Upper lobe of right lung (tissue), 1 donor: ENCODE data around the gene KIF6. TPM values are rescaled to one million over a fixed set of nuclear protein-coding genes. Genes with fewer than 3 reads are reported as not detected.
"Not testable (repeated sequence)": the region's sequence is repeated elsewhere in the genome, so short reads cannot be mapped to it uniquely, and the experiment has no call there.

Experiments used
- ATAC-seq: fragments of 200-7000 bp; cut with Tn5 transposase; one replicate; pipeline ENCODE4 v1.9.1; 2020; ENCODE audit warnings: mild to moderate bottlenecking, moderate library complexity
- DNase-seq: peaks from one replicate; pipeline ENCODE4 v3.0.0-alpha.2; 2020
- H3K27ac ChIP-seq: fragments of 200-600 bp; one replicate; pipeline ENCODE4 v1.8.0; 2022
- H3K27me3 ChIP-seq: fragments of 200-600 bp; one replicate; pipeline ENCODE4 v1.8.0; 2022; ENCODE audit warnings: mild to moderate bottlenecking
- H3K36me3 ChIP-seq: fragments of 200-600 bp; one replicate; pipeline ENCODE4 v1.8.0; 2022
- H3K4me1 ChIP-seq: fragments of 200-600 bp; one replicate; pipeline ENCODE4 v1.8.0; 2022
- H3K4me3 ChIP-seq: fragments of 200-600 bp; one replicate; pipeline ENCODE4 v1.8.0; 2022; ENCODE audit warnings: mild to moderate bottlenecking
- H3K9me3 ChIP-seq: fragments of 200-600 bp; one replicate; pipeline ENCODE4 v1.8.0; 2022
- CTCF ChIP-seq: fragments of 200-600 bp; IDR thresholded peaks from one replicate; pipeline ENCODE4 v1.8.0; 2022; ENCODE audit warnings: antibody characterized with exemption
- intact Hi-C: fragments of 100-400 bp; cut with DNase I; formaldehyde crosslinking; loops from one replicate; pipeline ENCODE4 v1.11.0; 2022
- total RNA-seq: library from RNA; stranded (reverse); fragmentation: NEBNext Ultra II Directional; extraction: Animal tissue kit (Norgen Biotek cat#: 25700); gene quantifications from one replicate; pipeline ENCODE4 v1.2.1, GENCODE V29; 2021
- donor health status: DM: no; HTN: yes; CAD: no; lungs with severe emphysema.

Gene KIF6
- total RNA-seq, 1 donor from 2014 or later: 0.49 TPM

DNA sequence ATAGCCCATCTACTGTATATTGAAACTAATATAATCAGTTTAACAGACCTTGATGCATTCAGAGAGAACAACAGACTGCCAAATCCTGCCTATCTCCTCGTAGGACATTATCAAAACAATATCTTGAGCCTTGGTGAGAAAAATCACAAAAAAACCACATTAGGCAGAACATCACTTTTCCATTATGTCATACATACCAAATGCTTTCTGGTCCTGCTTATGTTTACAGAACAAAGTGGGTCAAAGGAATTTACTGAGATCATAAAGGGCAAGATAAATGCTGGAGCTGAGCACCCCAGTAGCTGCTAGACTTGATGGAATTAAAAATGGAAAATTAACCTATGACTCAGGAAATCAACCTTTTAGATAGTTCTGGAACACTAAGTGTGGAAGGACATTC lies 207.5 kb downstream of the KIF6 start:
- intact Hi-C loops: no loop called here
- H3K9me3 ChIP-seq: no peaks in the 10 kb centered on the region
- no peaks in the 10 kb centered on the region for H3K36me3 ChIP-seq
- H3K4me1 ChIP-seq: peaks cover 15% of the 10 kb centered on the region
- no peak for TF ChIP-seq CTCF
- ATAC-seq (no peak), DNase-seq (no peak)
- H3K27me3 ChIP-seq: no peaks in the 10 kb centered on the region
- H3K4me3 ChIP-seq: no peak overlapping the region
- no peak overlapping the region for H3K27ac ChIP-seq

GRCh38 chr6:39516471-39516870 lies 208.7 kb downstream of the KIF6 start:
- Histone ChIP-seq H3K36me3 (no peaks in the 10 kb centered on the region), H3K9me3 (no peaks in the 10 kb centered on the region), H3K27ac (no peak overlapping the region), H3K4me1 (peaks cover 11% of the 10 kb centered on the region), H3K27me3 (no peaks in the 10 kb centered on the region), H3K4me3 (no peak overlapping the region)
- ATAC-seq (no peak), DNase-seq (no peak)
- intact Hi-C loops: no loop called here
- no peak for TF ChIP-seq CTCF

DNA sequence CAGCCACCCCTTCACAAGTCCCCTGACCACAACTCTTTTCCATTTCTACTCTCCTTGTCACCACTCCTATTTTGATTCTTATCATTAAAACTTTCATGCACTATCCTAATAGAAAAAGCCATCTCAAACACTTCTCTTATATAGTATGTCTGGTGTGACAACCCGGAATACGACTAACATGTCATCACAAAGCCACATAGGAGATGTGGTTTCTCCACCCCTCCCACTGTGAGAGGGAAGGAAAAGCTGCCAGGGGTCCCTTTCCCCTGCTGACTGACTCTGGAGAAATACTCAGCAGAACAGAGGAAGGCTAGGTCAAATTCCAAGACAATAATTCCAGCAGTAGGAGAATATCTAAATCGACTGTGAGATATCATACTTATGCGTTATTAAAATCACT lies 209.7 kb downstream of the KIF6 start:
- intact Hi-C loops: no loop called here
- H3K36me3 ChIP-seq: no peaks in the 10 kb centered on the region
- H3K27me3 ChIP-seq: no peaks in the 10 kb centered on the region
- no peak overlapping the region for H3K27ac ChIP-seq
- H3K4me1 ChIP-seq: peaks cover 7% of the 10 kb centered on the region
- DNase-seq: no peak
- TF ChIP-seq CTCF: no peak
- ATAC-seq: no peak
- no peak overlapping the region for H3K4me3 ChIP-seq
- no peaks in the 10 kb centered on the region for H3K9me3 ChIP-seq

DNA sequence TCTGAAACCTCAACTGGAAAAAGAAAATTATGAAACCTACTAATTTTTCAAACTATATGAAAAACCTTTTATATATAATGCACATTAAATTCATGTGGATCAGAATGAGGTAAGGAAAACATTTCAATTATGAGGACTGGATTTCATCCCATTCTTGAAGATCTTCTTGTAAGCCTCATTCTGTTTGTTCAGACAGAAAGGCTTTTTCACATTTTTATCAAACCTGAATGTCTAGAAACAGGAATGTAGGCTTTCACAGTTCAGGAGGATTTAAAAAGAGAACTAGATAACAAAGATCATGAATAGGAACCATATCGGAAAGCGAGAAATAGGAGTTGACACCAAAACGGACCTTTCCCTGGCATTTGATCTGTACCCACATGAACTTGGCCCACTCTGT lies 210.2 kb downstream of the KIF6 start:
- Histone ChIP-seq H3K27me3 (no peaks in the 10 kb centered on the region), H3K4me3 (no peak overlapping the region), H3K36me3 (no peaks in the 10 kb centered on the region), H3K4me1 (peaks cover 7% of the 10 kb centered on the region), H3K27ac (no peak overlapping the region), H3K9me3 (no peaks in the 10 kb centered on the region)
- intact Hi-C loops: no loop called here
- TF ChIP-seq CTCF: no peak
- ATAC-seq (no peak), DNase-seq (no peak)

DNA sequence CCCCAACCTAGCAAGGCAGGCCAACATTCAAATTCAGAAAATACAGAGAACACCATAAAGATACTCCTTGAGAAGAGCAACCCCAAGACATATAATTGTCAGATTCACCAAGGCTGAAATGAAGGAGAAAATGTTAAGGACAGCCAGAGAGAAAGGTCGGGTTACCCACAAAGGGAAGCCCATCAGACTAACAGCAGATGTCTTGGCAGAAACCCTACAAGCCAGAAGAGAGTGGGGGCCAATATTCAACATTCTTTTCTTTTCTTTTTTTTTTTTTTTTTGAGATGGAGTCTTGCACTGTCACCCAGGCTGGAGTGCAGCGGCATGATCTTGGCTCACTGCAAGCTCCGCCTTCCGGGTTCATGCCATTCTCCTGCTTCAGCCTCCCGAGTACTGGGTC lies 215.4 kb downstream of the KIF6 start:
- H3K27ac ChIP-seq, H3K27me3 ChIP-seq, ATAC-seq, DNase-seq, H3K4me3 ChIP-seq, H3K36me3 ChIP-seq, intact Hi-C loops, H3K9me3 ChIP-seq, H3K4me1 ChIP-seq: not testable (repeated sequence)

DNA sequence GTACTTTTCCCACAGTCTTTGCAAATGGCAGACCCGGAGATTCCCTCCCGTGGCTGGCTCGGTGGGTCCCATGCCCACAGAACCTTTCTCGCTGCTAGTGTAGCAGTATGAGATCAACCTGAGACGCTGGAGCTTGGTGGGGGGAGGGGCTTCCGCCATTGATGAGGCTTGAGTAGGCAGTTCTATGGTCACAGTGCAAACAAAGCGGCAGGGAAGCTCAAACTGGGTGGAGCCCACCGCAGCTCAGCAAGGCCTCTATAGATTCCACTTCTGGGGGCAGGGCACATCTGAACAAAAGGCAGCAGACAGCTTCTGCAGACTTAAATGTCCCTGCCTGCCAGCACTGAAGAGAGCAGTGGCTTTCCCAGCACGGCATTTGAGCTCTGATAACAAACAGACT lies 216.7 kb downstream of the KIF6 start:
- no peaks in the 10 kb centered on the region for H3K9me3 ChIP-seq
- no peaks in the 10 kb centered on the region for H3K36me3 ChIP-seq
- no peak overlapping the region for H3K4me3 ChIP-seq
- intact Hi-C loops: no loop called here
- H3K4me1 ChIP-seq: no peaks in the 10 kb centered on the region
- no peak overlapping the region for H3K27ac ChIP-seq
- H3K27me3 ChIP-seq: no peaks in the 10 kb centered on the region
- DNase-seq: no peak
- ATAC-seq: no peak
- TF ChIP-seq CTCF: no peak
